ENCODE results near the gene PNMA1. TPM values are rescaled to one million over a fixed set of nuclear protein-coding genes. Genes with fewer than 3 reads are reported as not detected.
A peak's percentile ranks its signal among the peaks of the same experiment; 100 is the strongest.

Gene PNMA1
- total RNA-seq (2016; rRNA removed; fragmentation: Illumina TruSeq; extraction: Trizol) (8.3 and 10.7 TPM in 2 replicates), polyA plus RNA-seq (2011; rRNA removed) (6.6 and 7.0 TPM in 2 replicates), polyA minus RNA-seq (2011; rRNA and poly(A)+ RNA removed; ENCODE audit: low replicate concordance) (5.1 and 5.4 TPM in 2 replicates), Bru-seq, nascent RNA (percentile 87 among the genes with signal in this experiment), BruChase-seq, experiment 1, labeled RNA remaining after a 6-hour chase (percentile 97 among the genes with signal in this experiment), BruChase-seq, experiment 2, labeled RNA remaining after a 2-hour chase (percentile 97 among the genes with signal in this experiment)
- total RNA-seq (2016; cell fraction: cytosol; rRNA removed; fragmentation: Illumina TruSeq; extraction: Trizol; ENCODE audit: low read depth), result 1.8 and 1.9 TPM in 2 replicates
- total RNA-seq (2016; cell fraction: insoluble cytoplasmic fraction; rRNA removed; fragmentation: Illumina TruSeq; extraction: Trizol), result 8.5 and 12.1 TPM in 2 replicates
- 7.8 and 8.3 TPM in 2 replicates for total RNA-seq (2016; cell fraction: membrane; rRNA removed; fragmentation: Illumina TruSeq; extraction: Trizol)
- total RNA-seq (2016; cell fraction: nucleus; rRNA removed; fragmentation: Illumina TruSeq; extraction: Trizol), result 8.6 and 9.7 TPM in 2 replicates
- 5.3 and 6.7 TPM in 2 replicates for polyA plus RNA-seq (2011; cell fraction: cytosol; rRNA removed)
- 6.4 and 7.7 TPM in 2 replicates for polyA plus RNA-seq (2011; cell fraction: nucleus; rRNA removed)
- polyA plus RNA-seq (2012), result 14.1 and 14.8 TPM in 2 replicates
- polyA plus RNA-seq (2016; cell fraction: cytosol; fragmentation: Illumina TruSeq; extraction: Trizol; ENCODE audit: low read depth), result 2.5 and 2.9 TPM in 2 replicates
- 18.3 and 20.9 TPM in 2 replicates for polyA plus RNA-seq (2016; cell fraction: insoluble cytoplasmic fraction; fragmentation: Illumina TruSeq; extraction: Trizol; ENCODE audit: low read depth)
- 7.0 and 8.6 TPM in 2 replicates for polyA plus RNA-seq (2016; cell fraction: membrane; fragmentation: Illumina TruSeq; extraction: Trizol; ENCODE audit: low read depth)
- 17.9 and 18.6 TPM in 2 replicates for polyA plus RNA-seq (2016; cell fraction: nucleus; fragmentation: Illumina TruSeq; extraction: Trizol; ENCODE audit: insufficient read depth, low read depth)
- 5.6 and 6.3 TPM in 2 replicates for polyA minus RNA-seq (2011; cell fraction: cytosol; rRNA and poly(A)+ RNA removed)
- 4.8 and 7.0 TPM in 2 replicates for polyA minus RNA-seq (2011; cell fraction: nucleus; rRNA and poly(A)+ RNA removed)
- long read RNA-seq, experiment 1, transcript PNMA1-201 (1 exons, 2,590 nt), result major isoform, 13 of 13 reads
- long read RNA-seq, experiment 1, partial matches to known transcripts, result 0 of 13 reads
- long read RNA-seq, experiment 1, other reads (novel, unspliced or antisense), result 0 of 13 reads
- long read RNA-seq, experiment 2, transcript PNMA1-201 (1 exons, 2,590 nt), result major isoform, 73 of 73 reads
- long read RNA-seq, experiment 2, partial matches to known transcripts, result 0 of 73 reads
- long read RNA-seq, experiment 2, other reads (novel, unspliced or antisense), result 0 of 73 reads

DNA sequence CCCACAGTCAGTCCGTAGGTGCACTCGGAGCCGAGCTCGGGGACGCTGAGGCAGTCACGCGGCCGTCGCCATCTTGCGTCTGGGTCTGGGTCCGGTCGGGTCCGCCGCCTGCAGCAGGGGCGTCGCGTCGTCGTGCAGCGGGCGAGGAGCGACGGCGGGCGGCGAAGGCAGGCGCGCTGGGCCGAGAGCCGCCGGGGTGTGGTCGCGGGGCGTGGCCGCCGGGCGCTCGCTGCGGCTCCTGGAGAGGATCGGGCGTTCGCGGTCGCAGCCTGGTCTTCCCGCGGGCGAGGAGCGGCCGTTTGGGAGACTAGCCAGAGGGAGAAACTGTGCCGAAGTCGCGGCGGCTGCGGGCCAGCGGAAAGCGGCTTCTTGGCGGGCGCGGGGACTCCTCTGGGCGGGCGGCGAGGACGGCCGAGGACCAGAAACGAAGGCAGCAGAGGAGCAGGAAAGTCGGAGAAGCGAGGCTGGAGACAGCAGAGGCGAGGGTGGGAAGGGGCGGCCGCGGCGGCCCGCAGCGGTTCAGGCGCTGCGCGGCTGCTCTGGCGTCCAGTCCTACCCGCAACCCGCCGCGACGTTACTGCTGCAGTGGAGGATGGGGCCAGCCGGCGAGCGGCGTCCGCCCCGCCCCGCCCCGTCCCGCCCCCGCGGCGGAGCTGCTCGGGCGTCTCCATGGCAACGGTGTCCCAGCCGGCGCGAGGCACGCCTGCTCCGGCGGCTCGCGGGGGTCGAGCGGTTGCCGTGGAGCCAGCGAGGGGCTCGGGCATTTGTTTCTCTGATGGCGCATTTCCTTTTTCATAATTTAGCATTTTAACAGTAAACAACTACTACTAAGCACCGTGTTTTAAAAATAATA lies at the start of gene PNMA1:
Gene PNMA1, minus strand, starts transcription at position 582 of the 853 bp plus-strand sequence. CDS start 745 bp downstream, outside the sequence.
- no TSS peak for BruUV-seq (replicated peaks)
- no peak for FAIRE-seq
- Histone ChIP-seq H3K36me3 (replicated peaks in 1 of 2; ENCODE audit: control insufficient read depth in 1 of 2, insufficient read depth in 2 of 2, low read length in 2 of 2) (peaks cover 8 to 19% of the 10 kb centered on the region in 2 experiments; a peak in 4 of 5 replicates), H3K79me2 (ENCODE audit: insufficient read depth, low read length) (peaks cover 20% of the 10 kb centered on the region), H3K4me2 (ENCODE audit: low read depth, low read length) (peak within 1 kb of the TSS; percentile 91), H3K9me3 (ENCODE audit: low read length) (no peaks in the 10 kb centered on the region), H3K4me3 (replicated peaks in 1 of 3; ENCODE audit: insufficient read depth in 1 of 3, low read depth in 2 of 3, low read length in 3 of 3) (peak within 1 kb of the TSS; percentile 79 to 89 (median 81)), H3K27me3 (ENCODE audit: control insufficient read depth in 1 of 2, insufficient read depth in 2 of 2, low read length in 2 of 2) (no peaks in the 10 kb centered on the region), H2AFZ (ENCODE audit: low read length) (peak within 1 kb of the TSS; percentile 55), H3K9ac (ENCODE audit: insufficient read depth, low read depth, low read length) (peak within 1 kb of the TSS; percentile 72), H3K4me1 (ENCODE audit: insufficient read depth, low read length) (peaks cover 15% of the 10 kb centered on the region), H3K27ac (ENCODE audit: extremely low read length, insufficient read depth, low read length) (peak within 1 kb of the TSS; percentile 69), H4K20me1 (ENCODE audit: insufficient read depth, low read length) (0 out of 2 replicates have a peak, but pooled peaks cover 5% of the 10 kb centered on the region)
- in situ Hi-C loops (cut with HindIII; ENCODE audit: extremely low pct_ligation_motif_present, low pct_unique_long_range_greater_than_20kb) (no loop called here), intact Hi-C loops (cut with micrococcal nuclease; ENCODE audit: unreplicated experiment) (loop anchor here (2.0 to 5.0 kb wide), 2 partner anchors 49 to 177 kb away; partner anchors contain the start of gene ACOT1)
- peak; percentile 82 for ATAC-seq
- CTCF ChIA-PET (ENCODE audit: low intra/inter-chr PET ratio, low total read pairs), result no interaction called here
- peak; percentile 69 for DNase-seq (ENCODE audit: low spot score)
- WGBS (ENCODE audit: low lambda C conversion rate), result under 1% methylated on average over 30 of the region's 113 CpGs
- POLR2A ChIA-PET, result interaction anchor here (0.6 to 2.5 kb wide), 7 partner anchors 11 to 176 kb away, joined by 3 to 8 read pairs (median 4); partner anchors contain the start of genes ACOT2, PTGR2 and ZNF410
- TF ChIP-seq, protein P1, sequence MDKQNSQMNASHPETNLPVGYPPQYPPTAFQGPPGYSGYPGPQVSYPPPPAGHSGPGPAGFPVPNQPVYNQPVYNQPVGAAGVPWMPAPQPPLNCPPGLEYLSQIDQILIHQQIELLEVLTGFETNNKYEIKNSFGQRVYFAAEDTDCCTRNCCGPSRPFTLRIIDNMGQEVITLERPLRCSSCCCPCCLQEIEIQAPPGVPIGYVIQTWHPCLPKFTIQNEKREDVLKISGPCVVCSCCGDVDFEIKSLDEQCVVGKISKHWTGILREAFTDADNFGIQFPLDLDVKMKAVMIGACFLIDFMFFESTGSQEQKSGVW (CRISPR knock-in tag; IDR thresholded peaks at IDR 0.05; ENCODE audit: borderline replicate concordance), result no peak
- TF ChIP-seq PHB2 (IDR thresholded peaks at IDR 0.05; ENCODE audit: partially characterized antibody) (no peak), GZF1 (CRISPR knock-in tag; IDR thresholded peaks at IDR 0.05) (peak; percentile 60; the same call in 1 of the 2 replicates), SMARCE1 (IDR thresholded peaks at IDR 0.05; ENCODE audit: borderline replicate concordance) (no peak), ZNF878 (CRISPR knock-in tag; IDR thresholded peaks at IDR 0.05) (peak; percentile 17; the same call in 1 of the 2 replicates), THAP11 (CRISPR knock-in tag; IDR thresholded peaks at IDR 0.05) (no peak), HNRNPUL1 (IDR thresholded peaks at IDR 0.05; ENCODE audit: low read depth, low read length) (no peak), ATF5 (CRISPR knock-in tag; IDR thresholded peaks at IDR 0.05; ENCODE audit: low read depth) (no peak), SETDB1 (CRISPR knock-in tag; IDR thresholded peaks at IDR 0.05; ENCODE audit: borderline replicate concordance) (no peak), RFX5 (IDR thresholded peaks at IDR 0.05; ENCODE audit: low read depth, low read length) (no peak), MAZ (IDR thresholded peaks at IDR 0.05; ENCODE audit: borderline replicate concordance, low read depth, low read length) (peak; percentile 35; the same call in 1 of the 2 replicates), MAZ (CRISPR knock-in tag; IDR thresholded peaks at IDR 0.05; ENCODE audit: low read depth) (peak; percentile 54), ZNF180 (CRISPR knock-in tag; IDR thresholded peaks at IDR 0.05; ENCODE audit: borderline replicate concordance, low read depth) (no peak), ZNF776 (CRISPR knock-in tag; IDR thresholded peaks at IDR 0.05) (peak; percentile 81)
- TF ChIP-seq, protein P2, sequence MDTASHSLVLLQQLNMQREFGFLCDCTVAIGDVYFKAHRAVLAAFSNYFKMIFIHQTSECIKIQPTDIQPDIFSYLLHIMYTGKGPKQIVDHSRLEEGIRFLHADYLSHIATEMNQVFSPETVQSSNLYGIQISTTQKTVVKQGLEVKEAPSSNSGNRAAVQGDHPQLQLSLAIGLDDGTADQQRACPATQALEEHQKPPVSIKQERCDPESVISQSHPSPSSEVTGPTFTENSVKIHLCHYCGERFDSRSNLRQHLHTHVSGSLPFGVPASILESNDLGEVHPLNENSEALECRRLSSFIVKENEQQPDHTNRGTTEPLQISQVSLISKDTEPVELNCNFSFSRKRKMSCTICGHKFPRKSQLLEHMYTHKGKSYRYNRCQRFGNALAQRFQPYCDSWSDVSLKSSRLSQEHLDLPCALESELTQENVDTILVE (CRISPR knock-in tag; IDR thresholded peaks at IDR 0.05), result 0 out of 2 replicates have a peak, but pooled peaks have one; percentile 1

All from HepG2 (cell line).